SU-DHL-6 (cell line): ENCODE results near the gene DNAH7.

Experiments
- H2AFZ ChIP-seq: fragments of 200-600 bp; sonication (generic); 2 replicates; pipeline ENCODE4 v1.6.1; 2014; ENCODE audit warnings: low read depth, mild to moderate bottlenecking, moderate library complexity, mixed read lengths, antibody characterized with exemption, low read length; ENCODE audit not compliant: severe bottlenecking
- H3F3A ChIP-seq: fragments of 200-600 bp; shearing (Covaris generic); 2 replicates; pipeline ENCODE4 v1.6.0; 2016; ENCODE audit warnings: antibody characterized with exemption, mild to moderate bottlenecking; ENCODE audit not compliant: insufficient read depth
- H3K27ac ChIP-seq: fragments of 200-600 bp; sonication (generic); 2 replicates; pipeline ENCODE4 v1.5.1; 2016; ENCODE audit warnings: low read depth, mild to moderate bottlenecking, low read length, moderate library complexity, mixed read lengths
- H3K27me3 ChIP-seq: fragments of 200-600 bp; sonication (generic), shearing (Covaris generic); 2 replicates; pipeline ENCODE4 v1.6.0; 2014; ENCODE audit warnings: mild to moderate bottlenecking, low read length
- H3K36me3 ChIP-seq: fragments of 200-600 bp; sonication (generic); 2 replicates; pipeline ENCODE4 v1.6.1; 2014; ENCODE audit warnings: mild to moderate bottlenecking, low read length, mixed read lengths
- H3K4me2 ChIP-seq: fragments of 300-600, 200-600 bp; shearing (Covaris generic), sonication (generic); 2 replicates; pipeline ENCODE4 v1.6.0; 2014; ENCODE audit warnings: low read length, low read depth, mild to moderate bottlenecking; ENCODE audit not compliant: poor library complexity, severe bottlenecking
- H3K4me3 ChIP-seq: fragments of 200-600 bp; sonication (generic); 2 replicates; pipeline ENCODE4 v1.5.1; 2014; ENCODE audit warnings: antibody characterized with exemption, low read length, mild to moderate bottlenecking, mixed read lengths; ENCODE audit not compliant: insufficient read depth, poor library complexity, severe bottlenecking
- H3K79me2 ChIP-seq: fragments of 200-600 bp; sonication (generic); 2 replicates; pipeline ENCODE4 v1.6.1; 2014; ENCODE audit warnings: mild to moderate bottlenecking, low read length, moderate library complexity; ENCODE audit not compliant: insufficient read depth
- H3K9ac ChIP-seq: fragments of 200-600 bp; sonication (generic); 2 replicates; pipeline ENCODE4 v1.7.0; 2014; ENCODE audit warnings: mild to moderate bottlenecking, low read length
- H3K9me2 ChIP-seq: fragments of 200-600 bp; sonication (generic); replicated peaks from 2 replicates; pipeline ENCODE4 v1.6.1; 2014; ENCODE audit warnings: low read length; ENCODE audit not compliant: insufficient read depth
- H3K9me3 ChIP-seq: fragments of 200-600 bp; sonication (generic); 2 replicates; pipeline ENCODE4 v1.6.1; 2014; ENCODE audit warnings: low read length, mixed read lengths; ENCODE audit not compliant: insufficient read depth
- H4K20me1 ChIP-seq: fragments of 200-600 bp; sonication (generic); 2 replicates; pipeline ENCODE4 v1.6.1; 2014; ENCODE audit warnings: low read depth, mild to moderate bottlenecking, antibody characterized with exemption, low read length, moderate library complexity, mixed read lengths
- EZH2phosphoT487 ChIP-seq: fragments of 200-600 bp; sonication (generic), shearing (Covaris generic); conservative IDR thresholded peaks from 2 replicates; pipeline ENCODE4 v1.6.1; 2018; ENCODE audit warnings: mild to moderate bottlenecking, antibody characterized with exemption, low read length, moderate library complexity, mixed read lengths
- TF ChIP-seq, protein P1 (sequence below): fragments of 200-600 bp; sonication (generic); IDR thresholded peaks from one replicate; pipeline ENCODE4 v1.5.1; 2017; ENCODE audit warnings: antibody characterized with exemption, mild to moderate bottlenecking, low read length, moderate library complexity; ENCODE audit not compliant: insufficient read depth, poor library complexity, severe bottlenecking

The DNAH7 gene

DNA sequence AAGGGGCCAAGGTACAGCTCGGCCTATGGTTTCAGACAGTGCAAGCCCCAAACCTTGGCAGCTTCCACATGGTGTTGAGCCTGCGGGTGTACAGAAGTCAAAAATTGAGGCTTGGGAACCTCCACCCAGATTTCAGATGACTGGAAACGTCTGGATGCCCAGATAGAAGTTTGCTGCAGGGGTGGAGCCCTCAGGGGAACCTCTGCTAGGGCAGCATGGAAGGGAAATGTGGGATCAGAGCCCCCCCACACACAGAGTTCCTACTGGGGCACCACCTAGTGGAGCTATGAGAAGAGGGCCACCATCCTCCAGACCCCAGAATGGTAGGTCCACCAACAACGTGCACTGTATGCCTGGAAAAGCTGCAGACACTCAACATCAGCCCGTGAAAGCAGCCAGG, 15.0 kb upstream of the DNAH7 start:
- Histone ChIP-seq H3K9me3 (peaks cover 11% of the 10 kb centered on the region; the same call in 1 of the 2 replicates), H3K9me2 (no peaks in the 10 kb centered on the region), H3K79me2 (no peaks in the 10 kb centered on the region), H3K27ac (no peak overlapping the region), H2AFZ (no peak overlapping the region), H3K36me3 (no peaks in the 10 kb centered on the region; the same call in 1 of the 2 replicates), H3F3A (no peaks in the 10 kb centered on the region; the same call in 1 of the 2 replicates), H3K4me2 (no peak overlapping the region), H4K20me1 (no peaks in the 10 kb centered on the region), H3K4me3 (no peak overlapping the region), H3K9ac (no peak overlapping the region), H3K27me3 (no peaks in the 10 kb centered on the region)
- no peak for TF ChIP-seq EZH2phosphoT487
- TF ChIP-seq, protein P1, sequence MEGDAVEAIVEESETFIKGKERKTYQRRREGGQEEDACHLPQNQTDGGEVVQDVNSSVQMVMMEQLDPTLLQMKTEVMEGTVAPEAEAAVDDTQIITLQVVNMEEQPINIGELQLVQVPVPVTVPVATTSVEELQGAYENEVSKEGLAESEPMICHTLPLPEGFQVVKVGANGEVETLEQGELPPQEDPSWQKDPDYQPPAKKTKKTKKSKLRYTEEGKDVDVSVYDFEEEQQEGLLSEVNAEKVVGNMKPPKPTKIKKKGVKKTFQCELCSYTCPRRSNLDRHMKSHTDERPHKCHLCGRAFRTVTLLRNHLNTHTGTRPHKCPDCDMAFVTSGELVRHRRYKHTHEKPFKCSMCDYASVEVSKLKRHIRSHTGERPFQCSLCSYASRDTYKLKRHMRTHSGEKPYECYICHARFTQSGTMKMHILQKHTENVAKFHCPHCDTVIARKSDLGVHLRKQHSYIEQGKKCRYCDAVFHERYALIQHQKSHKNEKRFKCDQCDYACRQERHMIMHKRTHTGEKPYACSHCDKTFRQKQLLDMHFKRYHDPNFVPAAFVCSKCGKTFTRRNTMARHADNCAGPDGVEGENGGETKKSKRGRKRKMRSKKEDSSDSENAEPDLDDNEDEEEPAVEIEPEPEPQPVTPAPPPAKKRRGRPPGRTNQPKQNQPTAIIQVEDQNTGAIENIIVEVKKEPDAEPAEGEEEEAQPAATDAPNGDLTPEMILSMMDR, result no peak

DNA sequence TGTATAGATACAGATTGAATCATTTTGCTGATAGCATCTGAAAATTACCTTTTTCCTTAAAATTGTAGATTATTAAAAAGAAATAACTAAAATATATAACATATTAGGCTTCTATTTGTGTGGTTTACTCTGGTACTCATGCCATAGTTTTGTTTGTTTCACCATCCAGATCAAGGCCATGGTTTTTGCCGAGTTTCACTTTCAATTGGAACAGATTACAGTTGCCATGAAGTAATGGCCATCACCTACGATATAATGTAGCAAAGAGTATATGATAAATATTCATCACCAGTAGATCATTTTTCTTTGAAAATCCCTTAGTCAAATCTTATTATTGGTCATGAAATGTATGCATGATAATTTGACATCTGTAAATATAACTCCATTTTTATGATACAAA, 11.9 kb upstream of the DNAH7 start:
- H3K79me2 ChIP-seq, result no peaks in the 10 kb centered on the region
- no peak overlapping the region for H3K9ac ChIP-seq
- no peak overlapping the region for H3K4me2 ChIP-seq

DNA sequence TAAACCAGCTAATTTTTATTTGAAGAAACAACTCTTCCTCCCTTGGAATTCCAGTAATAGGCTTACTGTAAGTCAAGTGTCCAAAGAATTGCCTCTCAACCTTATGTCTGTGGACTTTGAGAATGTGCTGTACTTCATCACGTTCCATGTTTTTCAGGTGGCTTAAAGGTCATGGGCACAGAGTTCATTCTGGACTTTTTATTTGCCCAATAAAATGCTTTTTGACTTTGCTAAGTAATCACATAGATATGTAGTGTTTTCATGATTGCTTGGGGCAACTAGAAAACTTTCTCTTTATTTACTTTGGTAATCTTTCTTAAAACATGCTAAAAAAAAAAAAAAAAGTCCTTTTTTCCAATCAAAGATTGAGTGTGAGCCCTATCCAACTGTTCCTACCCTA, 10.4 kb upstream of the DNAH7 start:
- no peaks in the 10 kb centered on the region for H3K36me3 ChIP-seq
- no peak overlapping the region for H3K4me3 ChIP-seq
- H3K27me3 ChIP-seq, result no peaks in the 10 kb centered on the region
- no peak overlapping the region for H3K4me2 ChIP-seq
- no peak overlapping the region for H2AFZ ChIP-seq
- no peaks in the 10 kb centered on the region for H3F3A ChIP-seq
- H3K79me2 ChIP-seq, result no peaks in the 10 kb centered on the region
- H3K27ac ChIP-seq, result no peak overlapping the region
- no peaks in the 10 kb centered on the region for H4K20me1 ChIP-seq
- no peak for TF ChIP-seq EZH2phosphoT487
- TF ChIP-seq, protein P1, result no peak
- peaks cover 9% of the 10 kb centered on the region; the same call in 1 of the 2 replicates for H3K9me3 ChIP-seq
- no peaks in the 10 kb centered on the region for H3K9me2 ChIP-seq
- no peak overlapping the region for H3K9ac ChIP-seq

More for the DNA sequence above, 11.9 kb upstream of the DNAH7 start:
- H3K9me3 ChIP-seq, result peaks cover 11% of the 10 kb centered on the region; the same call in 1 of the 2 replicates
- no peaks in the 10 kb centered on the region for H3K27me3 ChIP-seq
- no peak overlapping the region for H2AFZ ChIP-seq
- no peaks in the 10 kb centered on the region; the same call in 1 of the 2 replicates for H3K36me3 ChIP-seq
- no peaks in the 10 kb centered on the region for H3K9me2 ChIP-seq
- no peak overlapping the region for H3K27ac ChIP-seq
- H3F3A ChIP-seq, result no peaks in the 10 kb centered on the region
- no peak overlapping the region for H3K4me3 ChIP-seq
- TF ChIP-seq EZH2phosphoT487, result no peak
- TF ChIP-seq, protein P1, result no peak
- H4K20me1 ChIP-seq, result no peaks in the 10 kb centered on the region
